ENCODE measurements around the gene IGFBP2. TPM values are rescaled to one million over a fixed set of nuclear protein-coding genes. Genes with fewer than 3 reads are reported as not detected.

Gene IGFBP2
- total and polyA plus RNA-seq, 2 of the 8 experiments (the other 6 are each of a cell fraction or from before 2014, with no cell fraction given), result 326 to 782 TPM

DNA sequence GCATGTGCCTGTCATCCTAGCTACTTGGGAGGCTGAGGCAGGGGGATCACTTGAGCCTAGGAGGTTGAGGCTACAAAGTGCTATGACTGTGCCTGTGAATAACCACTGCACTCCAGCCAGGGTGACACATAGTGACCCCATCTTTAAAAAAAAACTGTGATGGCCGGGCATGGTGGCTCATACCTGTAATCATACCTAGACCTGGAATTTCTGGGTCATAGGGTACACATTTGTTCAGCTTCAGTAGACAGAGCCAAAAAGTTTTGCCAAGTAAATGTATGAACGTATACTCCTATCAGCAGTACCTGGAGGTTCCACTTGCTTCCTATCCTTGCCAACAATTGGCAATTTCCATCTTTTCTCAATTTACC, 6.4 kb upstream of the IGFBP2 start:
- H3K56ac ChIP-seq (replicated peaks; ENCODE audit: insufficient read length, low read depth, low read length), result no peak overlapping the region
- H4K91ac ChIP-seq (replicated peaks; ENCODE audit: insufficient read length, low read length), result no peak overlapping the region
- no peak overlapping the region for H3K4me2 ChIP-seq (ENCODE audit: insufficient read depth in 1 of 2, low read depth in 2 of 2, low read length in 2 of 2)
- no peak overlapping the region for H2BK12ac ChIP-seq (ENCODE audit: low read depth, low read length)
- no peaks in the 10 kb centered on the region for H3K79me1 ChIP-seq (ENCODE audit: low read depth, low read length)
- no peak overlapping the region for H2BK5ac ChIP-seq (ENCODE audit: low read depth, low read length)
- no peak overlapping the region for H3K4ac ChIP-seq (replicated peaks; ENCODE audit: insufficient read length, low read depth, low read length)
- H2AFZ ChIP-seq (ENCODE audit: low read length), result no peak overlapping the region
- H2BK15ac ChIP-seq (ENCODE audit: low read length), result no peak overlapping the region
- no peak for FAIRE-seq
- no peak overlapping the region for H3K18ac ChIP-seq (ENCODE audit: extremely low read depth, low read length)
- 86% methylated on average over 2 of the region's 2 CpGs; no CpG with 5 or more reads in 1 of the 2 experiments for WGBS, 2 experiments (ENCODE audit: extremely low coverage in 1 of 2, insufficient coverage in 1 of 2, insufficient read length in 1 of 2, insufficient replicate concordance in 2 of 2, low coverage in 1 of 2, low lambda C conversion rate in 2 of 2, missing lambda C conversion rate in 1 of 2)
- H2BK120ac ChIP-seq (replicated peaks; ENCODE audit: low read depth, low read length), result no peak overlapping the region
- H3K23ac ChIP-seq (ENCODE audit: insufficient read length), result no peak overlapping the region
- H3K27me3 ChIP-seq (replicated peaks in 1 of 4; ENCODE audit: control insufficient read depth in 3 of 4, extremely low read depth in 1 of 4, insufficient read depth in 3 of 4, low read length in 3 of 4), result peaks cover 0 to 2% (median under 1%) of the 10 kb centered on the region in 4 experiments; a peak in 1 of 7 replicates
- no peak overlapping the region for H4K8ac ChIP-seq (ENCODE audit: extremely low read depth, insufficient read depth, low read length)
- H3K4me1 ChIP-seq (replicated peaks in 1 of 4; ENCODE audit: control insufficient read depth in 3 of 4, insufficient read depth in 4 of 4, low read length in 3 of 4), result peaks cover 0 to 4% (median under 1%) of the 10 kb centered on the region in 4 experiments; a peak in 1 of 7 replicates
- no peak overlapping the region for H3K14ac ChIP-seq (ENCODE audit: insufficient read length)
- no peak overlapping the region for H3K9ac ChIP-seq (replicated peaks in 1 of 4; ENCODE audit: extremely low read depth in 1 of 4, low read depth in 3 of 4, low read length in 3 of 4)
- H4K20me1 ChIP-seq (replicated peaks in 1 of 2; ENCODE audit: control insufficient read depth in 1 of 2, insufficient read depth in 2 of 2, low read length in 2 of 2), result no peaks in the 10 kb centered on the region
- H4K5ac ChIP-seq (ENCODE audit: insufficient read length, low read depth, low read length), result no peak overlapping the region
- no peak overlapping the region for H2BK20ac ChIP-seq (ENCODE audit: low read length)
- no peak overlapping the region for H2AK5ac ChIP-seq (ENCODE audit: low read depth, low read length)
- H3K4me3 ChIP-seq (ENCODE audit: extremely low read depth in 1 of 4, insufficient read depth in 2 of 4, low read depth in 3 of 4, low read length in 4 of 4), result no peak overlapping the region
- ChIA-PET CTCF (ENCODE audit: partially characterized antibody) (interaction anchor here (1.6 kb wide), 1 partner anchor 20 kb away, joined by 3 read pairs; no protein-coding TSS in a partner anchor), POLR2A (ENCODE audit: partially characterized antibody) (no interaction called here)
- H3K27ac ChIP-seq (ENCODE audit: low read depth, low read length), result no peak overlapping the region
- no peaks in the 10 kb centered on the region for H3K23me2 ChIP-seq (ENCODE audit: low read depth, low read length)
- no peaks in the 10 kb centered on the region for H3K79me2 ChIP-seq (ENCODE audit: control insufficient read depth in 1 of 2, insufficient read depth in 2 of 2, low read length in 2 of 2)
- no peaks in the 10 kb centered on the region for H3K36me3 ChIP-seq (ENCODE audit: control insufficient read depth in 2 of 4, insufficient read depth in 4 of 4, low read length in 3 of 4)
- H3K9me3 ChIP-seq (ENCODE audit: insufficient read depth in 2 of 2, low read depth in 1 of 2, low read length in 1 of 2), result no peaks in the 10 kb centered on the region; a peak in 1 of 4 replicates
- no peak for DNase-seq (ENCODE audit: low read depth in 1 of 2, low spot score in 2 of 2)
- TF ChIP-seq GABPA (IDR thresholded peaks at IDR 0.05; ENCODE audit: borderline replicate concordance, insufficient read depth, low read length), result no peak
- no peak for TF ChIP-seq MAFK (IDR thresholded peaks at IDR 0.05; ENCODE audit: low read depth, low read length)
- no peak for TF ChIP-seq POLR2A (IDR thresholded peaks at IDR 0.05; ENCODE audit: control extremely low read depth in 1 of 2, low read depth in 2 of 2, low read length in 2 of 2)
- no peak for TF ChIP-seq CHD2 (IDR thresholded peaks at IDR 0.05; ENCODE audit: low read length)
- TF ChIP-seq EZH2 (IDR thresholded peaks at IDR 0.05; ENCODE audit: low read depth, low read length, severe bottlenecking), result no peak
- TF ChIP-seq NANOG (IDR thresholded peaks at IDR 0.05; ENCODE audit: insufficient read depth, low read depth, low read length, poor library complexity, severe bottlenecking), result no peak
- TF ChIP-seq RNF2 (IDR thresholded peaks at IDR 0.05; ENCODE audit: borderline replicate concordance, low read depth, low read length, missing control alignments, poor library complexity, severe bottlenecking), result no peak
- no peak for TF ChIP-seq PHF8 (conservative IDR thresholded peaks at IDR 0.05; ENCODE audit: low read depth, low read length)
- no peak for TF ChIP-seq BACH1 (IDR thresholded peaks at IDR 0.05; ENCODE audit: low read length)
- TF ChIP-seq CREB1 (IDR thresholded peaks at IDR 0.05), result no peak
- no peak for TF ChIP-seq BCL11A (IDR thresholded peaks at IDR 0.05; ENCODE audit: low read depth in 2 of 2, low read length in 2 of 2)
- no peak for TF ChIP-seq BRCA1 (IDR thresholded peaks at IDR 0.05; ENCODE audit: low read depth, low read length)
- TF ChIP-seq ZNF274 (IDR thresholded peaks at IDR 0.05; ENCODE audit: borderline replicate concordance, extremely low read depth, low read length), result no peak
- no peak for TF ChIP-seq POU5F1 (IDR thresholded peaks at IDR 0.05; ENCODE audit: low read depth, low read length)
- no peak for TF ChIP-seq JUND (IDR thresholded peaks at IDR 0.05; ENCODE audit: low read length)

All from H1 (cell line).